ENCODE results near the gene REP15. TPM values are rescaled to one million over a fixed set of nuclear protein-coding genes. Genes with fewer than 3 reads are reported as not detected.

Gene REP15
- total RNA-seq, 2 donors from 2014 or later: 33.4 to 58.5 TPM

DNA sequence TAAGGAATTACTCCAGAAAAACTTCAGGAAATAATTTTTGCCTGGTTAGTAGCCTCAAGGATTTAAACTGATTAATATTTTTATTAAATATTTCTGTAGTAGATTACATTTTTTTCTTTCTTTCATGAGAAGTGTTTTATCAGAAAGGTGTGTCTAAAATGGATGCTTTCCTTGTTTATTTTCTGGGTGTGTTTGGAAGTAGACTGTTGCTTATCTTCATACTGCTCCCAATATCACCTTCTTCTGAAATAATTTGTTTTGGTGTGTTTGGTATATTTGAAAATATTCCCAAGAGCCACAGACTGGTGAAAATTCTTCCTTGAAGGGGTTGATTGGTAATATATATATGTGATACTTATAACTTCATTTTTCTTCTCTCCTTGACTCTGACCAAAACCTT is 10.1 kb upstream of the REP15 start:
- Histone ChIP-seq H3K36me3 (no peaks in the 10 kb centered on the region), H3K9me3 (no peaks in the 10 kb centered on the region), H3K27me3 (no peaks in the 10 kb centered on the region), H3K9ac (ENCODE audit: low read depth in 2 of 2, low read length in 2 of 2) (no peak overlapping the region), H3K4me3 (no peak overlapping the region), H3K4me1 (no peaks in the 10 kb centered on the region), H3K27ac (peak overlapping the region; percentile 34)
- TF ChIP-seq, protein P1, sequence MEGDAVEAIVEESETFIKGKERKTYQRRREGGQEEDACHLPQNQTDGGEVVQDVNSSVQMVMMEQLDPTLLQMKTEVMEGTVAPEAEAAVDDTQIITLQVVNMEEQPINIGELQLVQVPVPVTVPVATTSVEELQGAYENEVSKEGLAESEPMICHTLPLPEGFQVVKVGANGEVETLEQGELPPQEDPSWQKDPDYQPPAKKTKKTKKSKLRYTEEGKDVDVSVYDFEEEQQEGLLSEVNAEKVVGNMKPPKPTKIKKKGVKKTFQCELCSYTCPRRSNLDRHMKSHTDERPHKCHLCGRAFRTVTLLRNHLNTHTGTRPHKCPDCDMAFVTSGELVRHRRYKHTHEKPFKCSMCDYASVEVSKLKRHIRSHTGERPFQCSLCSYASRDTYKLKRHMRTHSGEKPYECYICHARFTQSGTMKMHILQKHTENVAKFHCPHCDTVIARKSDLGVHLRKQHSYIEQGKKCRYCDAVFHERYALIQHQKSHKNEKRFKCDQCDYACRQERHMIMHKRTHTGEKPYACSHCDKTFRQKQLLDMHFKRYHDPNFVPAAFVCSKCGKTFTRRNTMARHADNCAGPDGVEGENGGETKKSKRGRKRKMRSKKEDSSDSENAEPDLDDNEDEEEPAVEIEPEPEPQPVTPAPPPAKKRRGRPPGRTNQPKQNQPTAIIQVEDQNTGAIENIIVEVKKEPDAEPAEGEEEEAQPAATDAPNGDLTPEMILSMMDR (IDR thresholded peaks at IDR 0.05): no peak
- intact Hi-C loops (cut with DNase I): no loop called here
- no peak for DNase-seq

- no peaks in the 10 kb centered on the region for H3K27me3 ChIP-seq
- no peaks in the 10 kb centered on the region for H3K9me3 ChIP-seq
- intact Hi-C loops (cut with DNase I): no loop called here
- H3K4me3 ChIP-seq: no peak overlapping the region
- H3K27ac ChIP-seq: no peak overlapping the region
- TF ChIP-seq, protein P1 (IDR thresholded peaks at IDR 0.05): no peak
- no peak for DNase-seq
- no peaks in the 10 kb centered on the region for H3K36me3 ChIP-seq
- no peaks in the 10 kb centered on the region for H3K4me1 ChIP-seq
- H3K9ac ChIP-seq (ENCODE audit: low read depth in 2 of 2, low read length in 2 of 2): no peak overlapping the region
Observed at GRCh38 chr12:27688671-27689070, 7.6 kb upstream of the REP15 start.

DNA sequence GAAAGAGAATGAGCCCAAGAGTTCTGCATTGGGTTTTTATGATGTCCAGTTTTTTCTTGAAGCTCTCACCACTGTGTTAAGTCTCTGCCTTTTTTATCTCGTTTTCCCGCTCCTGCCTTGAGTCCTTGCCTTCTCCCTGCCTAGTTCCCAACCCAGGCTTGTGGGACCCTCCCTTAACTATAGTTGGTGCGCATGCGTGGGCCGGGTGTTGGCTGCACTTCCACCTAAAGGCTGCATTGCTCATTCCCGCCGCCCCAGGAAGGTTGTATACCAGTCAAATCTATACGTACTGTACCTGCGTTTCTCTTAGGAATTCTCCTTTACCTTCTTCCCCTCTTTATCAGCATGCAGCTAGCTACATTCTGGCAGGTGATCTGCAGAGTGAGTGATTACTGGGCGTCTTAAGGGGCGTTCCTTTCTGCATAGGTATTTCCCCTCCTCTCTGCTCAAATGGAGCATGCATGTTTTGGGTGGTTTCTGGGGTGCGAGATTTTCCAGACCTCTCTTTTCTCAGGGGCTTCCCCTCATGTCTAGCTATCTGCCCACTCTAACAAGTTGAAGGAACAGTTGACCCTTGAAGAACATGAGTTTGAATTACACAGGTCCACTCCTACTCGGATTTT is 6.6 kb upstream of the REP15 start:
- Histone ChIP-seq H3K27me3 (no peaks in the 10 kb centered on the region), H3K4me1 (no peaks in the 10 kb centered on the region), H3K9me3 (no peaks in the 10 kb centered on the region), H3K36me3 (no peaks in the 10 kb centered on the region), H3K9ac (ENCODE audit: low read depth in 2 of 2, low read length in 2 of 2) (no peak overlapping the region), H3K27ac (no peak overlapping the region), H3K4me3 (no peak overlapping the region)
- TF ChIP-seq, protein P1 (IDR thresholded peaks at IDR 0.05): no peak
- intact Hi-C loops (cut with DNase I): no loop called here
- DNase-seq: no peak

- Histone ChIP-seq H3K4me3 (no peak overlapping the region), H3K9ac (ENCODE audit: low read depth in 2 of 2, low read length in 2 of 2) (no peak overlapping the region), H3K27ac (no peak overlapping the region), H3K4me1 (no peaks in the 10 kb centered on the region), H3K36me3 (no peaks in the 10 kb centered on the region), H3K9me3 (no peaks in the 10 kb centered on the region), H3K27me3 (no peaks in the 10 kb centered on the region)
- DNase-seq: no peak
- TF ChIP-seq, protein P1 (IDR thresholded peaks at IDR 0.05): no peak
- intact Hi-C loops (cut with DNase I): no loop called here
Observed at GRCh38 chr12:27693403-27693802, 2.8 kb upstream of the REP15 start.

GRCh38 chr12:27695556-27696292 is 523 bp upstream of the REP15 start:
- DNase-seq: no peak
- Histone ChIP-seq H3K27ac (peak overlapping the region; percentile 60), H3K9me3 (no peaks in the 10 kb centered on the region), H3K4me3 (no peak overlapping the region), H3K9ac (ENCODE audit: low read depth in 2 of 2, low read length in 2 of 2) (no peak overlapping the region), H3K4me1 (no peaks in the 10 kb centered on the region), H3K27me3 (no peaks in the 10 kb centered on the region), H3K36me3 (no peaks in the 10 kb centered on the region)
- TF ChIP-seq, protein P1 (IDR thresholded peaks at IDR 0.05): no peak
- intact Hi-C loops (cut with DNase I): no loop called here
